Measurements from ENCODE around the gene FSD1. TPM values are rescaled to one million over a fixed set of nuclear protein-coding genes. Genes with fewer than 3 reads are reported as not detected.

The FSD1 gene
- total RNA-seq, 4 donors from 2014 or later, result not detected

DNA sequence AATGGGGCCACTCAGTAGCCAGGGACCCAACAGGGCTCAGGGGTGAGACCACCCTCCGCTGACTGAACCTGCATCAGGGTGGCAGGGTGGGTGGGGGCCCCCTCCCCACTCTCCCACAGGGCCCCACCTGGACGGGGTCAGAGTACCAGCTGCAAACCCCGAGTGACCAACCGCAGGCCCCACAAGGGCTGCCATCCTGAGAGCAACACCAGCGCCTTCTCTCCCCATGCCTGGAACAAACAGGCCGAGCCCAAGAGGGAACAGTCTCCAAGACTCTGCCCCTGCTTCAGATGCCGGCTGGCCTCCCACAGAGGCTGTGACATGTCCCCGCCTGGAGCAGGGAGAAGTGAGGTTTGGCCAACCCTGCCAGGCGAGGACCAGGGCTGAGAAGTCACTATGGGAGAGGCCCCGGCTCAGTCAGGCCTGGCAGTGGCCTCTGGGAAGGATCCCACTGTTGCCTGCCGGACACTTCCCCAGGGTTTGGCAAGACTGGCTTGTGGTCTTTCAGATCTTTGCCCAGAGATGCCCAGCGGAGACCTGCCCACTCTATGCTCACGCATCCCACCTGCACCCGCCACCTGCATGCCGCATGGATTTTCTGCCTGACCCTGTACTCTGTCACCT lies 66.1 kb downstream of the FSD1 start:
- H3K9me3 ChIP-seq, result no peaks in the 10 kb centered on the region
- H3K27me3 ChIP-seq, result no peaks in the 10 kb centered on the region
- WGBS, result 68% methylated on average over 7 of the region's 15 CpGs
- peaks cover 85% of the 10 kb centered on the region for H3K4me1 ChIP-seq
- H3K4me3 ChIP-seq, result peak overlapping the region; percentile 38
- peaks cover 11% of the 10 kb centered on the region for H3K36me3 ChIP-seq
- peak overlapping the region; percentile 84 for H3K27ac ChIP-seq
- peak in 1 of 2 donors; percentile 63 for DNase-seq (ENCODE audit: low spot score in 2 of 2)
- TF ChIP-seq, protein P1, sequence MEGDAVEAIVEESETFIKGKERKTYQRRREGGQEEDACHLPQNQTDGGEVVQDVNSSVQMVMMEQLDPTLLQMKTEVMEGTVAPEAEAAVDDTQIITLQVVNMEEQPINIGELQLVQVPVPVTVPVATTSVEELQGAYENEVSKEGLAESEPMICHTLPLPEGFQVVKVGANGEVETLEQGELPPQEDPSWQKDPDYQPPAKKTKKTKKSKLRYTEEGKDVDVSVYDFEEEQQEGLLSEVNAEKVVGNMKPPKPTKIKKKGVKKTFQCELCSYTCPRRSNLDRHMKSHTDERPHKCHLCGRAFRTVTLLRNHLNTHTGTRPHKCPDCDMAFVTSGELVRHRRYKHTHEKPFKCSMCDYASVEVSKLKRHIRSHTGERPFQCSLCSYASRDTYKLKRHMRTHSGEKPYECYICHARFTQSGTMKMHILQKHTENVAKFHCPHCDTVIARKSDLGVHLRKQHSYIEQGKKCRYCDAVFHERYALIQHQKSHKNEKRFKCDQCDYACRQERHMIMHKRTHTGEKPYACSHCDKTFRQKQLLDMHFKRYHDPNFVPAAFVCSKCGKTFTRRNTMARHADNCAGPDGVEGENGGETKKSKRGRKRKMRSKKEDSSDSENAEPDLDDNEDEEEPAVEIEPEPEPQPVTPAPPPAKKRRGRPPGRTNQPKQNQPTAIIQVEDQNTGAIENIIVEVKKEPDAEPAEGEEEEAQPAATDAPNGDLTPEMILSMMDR (IDR thresholded peaks at IDR 0.05), result no peak
- no peak for TF ChIP-seq POLR2AphosphoS5 (IDR thresholded peaks at IDR 0.05)
- no peak for TF ChIP-seq POLR2A (IDR thresholded peaks at IDR 0.05)
- TF ChIP-seq EP300 (IDR thresholded peaks at IDR 0.05), result no peak

- peak overlapping the region; percentile 20 for H3K27ac ChIP-seq
- 82% methylated on average over 31 of the region's 31 CpGs for WGBS
- DNase-seq (ENCODE audit: low spot score in 2 of 2), result no peak
- no peak overlapping the region for H3K4me3 ChIP-seq
- no peaks in the 10 kb centered on the region for H3K27me3 ChIP-seq
- peaks cover 1% of the 10 kb centered on the region for H3K36me3 ChIP-seq
- H3K4me1 ChIP-seq, result peaks cover 95% of the 10 kb centered on the region
- no peak for TF ChIP-seq POLR2AphosphoS5 (IDR thresholded peaks at IDR 0.05)
- no peak for TF ChIP-seq EP300 (IDR thresholded peaks at IDR 0.05)
- TF ChIP-seq, protein P1 (IDR thresholded peaks at IDR 0.05), result no peak
- TF ChIP-seq POLR2A (IDR thresholded peaks at IDR 0.05), result no peak
- H3K9me3 ChIP-seq, result no peaks in the 10 kb centered on the region
Observed at GRCh38 chr19:4371247-4372164, 67.1 kb downstream of the FSD1 start.

DNA sequence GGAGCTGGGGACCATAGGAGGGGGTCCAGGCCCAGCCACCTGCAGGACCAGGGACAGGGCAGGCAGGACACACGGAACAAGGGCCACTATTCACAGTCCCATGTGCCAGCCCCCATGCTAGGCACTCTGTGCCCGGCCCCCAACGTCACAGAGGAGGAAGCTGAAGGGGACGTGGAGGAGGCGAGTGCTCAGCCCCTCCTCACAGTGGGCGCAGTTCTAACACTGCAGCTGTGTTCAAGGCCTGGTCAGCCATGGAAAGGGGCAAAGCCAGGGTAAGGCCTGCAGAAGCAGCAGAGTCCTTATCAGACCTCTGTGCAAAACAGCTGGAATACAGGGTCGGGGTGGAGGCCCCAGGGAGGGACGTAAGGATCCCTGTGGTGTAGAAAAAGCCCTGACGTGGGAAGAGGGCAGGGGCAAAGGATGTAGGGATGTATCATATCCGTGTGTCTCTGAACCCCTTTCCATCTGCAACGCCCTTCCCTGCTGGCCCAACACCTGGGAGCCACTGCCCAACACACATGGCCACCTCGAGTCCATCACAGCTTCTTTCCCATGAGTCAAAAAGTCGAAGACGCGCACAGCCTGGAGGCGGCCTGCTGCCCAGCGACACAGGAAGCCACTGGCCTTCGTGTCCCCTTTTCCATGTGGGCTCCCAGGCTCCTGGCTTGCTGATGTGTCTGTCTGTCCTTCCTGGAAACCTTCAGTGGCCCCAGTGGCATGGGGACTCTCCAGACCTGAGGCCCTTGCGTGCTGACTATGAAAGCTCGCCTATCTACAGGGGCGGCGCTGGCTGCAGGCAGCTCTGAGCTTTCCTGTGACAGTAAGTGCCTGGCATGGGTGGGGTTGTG lies 68.0 kb downstream of the FSD1 start:
- TF ChIP-seq, protein P1 (IDR thresholded peaks at IDR 0.05), result no peak
- TF ChIP-seq POLR2AphosphoS5 (IDR thresholded peaks at IDR 0.05) (no peak), POLR2A (IDR thresholded peaks at IDR 0.05) (no peak), EP300 (IDR thresholded peaks at IDR 0.05) (no peak)
- Histone ChIP-seq H3K4me3 (no peak overlapping the region), H3K9me3 (no peaks in the 10 kb centered on the region), H3K4me1 (peaks cover 100% of the 10 kb centered on the region), H3K27ac (peak overlapping the region; percentile 93), H3K27me3 (no peaks in the 10 kb centered on the region), H3K36me3 (no peaks in the 10 kb centered on the region)
- no peak for DNase-seq (ENCODE audit: low spot score in 2 of 2)
- WGBS, result 84% methylated on average over 16 of the region's 22 CpGs

DNA sequence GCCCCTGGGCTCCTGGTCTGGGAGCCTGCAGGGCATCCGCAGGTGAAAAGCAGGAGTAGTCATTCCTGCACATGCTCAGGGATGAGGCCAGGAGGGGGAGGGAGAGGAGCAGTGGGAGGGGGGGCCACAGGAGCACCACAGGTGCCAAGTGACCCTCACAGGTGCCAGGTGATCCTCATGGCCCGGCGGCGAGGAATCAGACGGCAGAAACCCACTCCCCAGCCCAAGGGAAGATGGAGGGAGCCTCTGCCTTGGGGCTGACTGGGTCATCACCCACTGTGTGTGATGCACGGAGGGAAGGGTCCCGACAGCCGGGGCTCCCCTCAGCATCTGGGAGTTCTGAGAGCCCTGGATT lies 68.6 kb downstream of the FSD1 start:
- Histone ChIP-seq H3K9me3 (no peaks in the 10 kb centered on the region), H3K36me3 (no peaks in the 10 kb centered on the region), H3K27me3 (no peaks in the 10 kb centered on the region), H3K4me3 (no peak overlapping the region), H3K27ac (peak overlapping the region; percentile 93), H3K4me1 (peaks cover 100% of the 10 kb centered on the region)
- TF ChIP-seq, protein P1 (IDR thresholded peaks at IDR 0.05), result no peak
- TF ChIP-seq POLR2A (IDR thresholded peaks at IDR 0.05) (no peak), EP300 (IDR thresholded peaks at IDR 0.05) (no peak), POLR2AphosphoS5 (IDR thresholded peaks at IDR 0.05) (no peak)
- WGBS, result 40% methylated on average over 1 of the region's 8 CpGs
- peak in 1 of 2 donors; percentile 60 for DNase-seq (ENCODE audit: low spot score in 2 of 2)

Other genes starting within 250 kb of the FSD1 start
- 10 to 100 TPM; 60.3 to 94.2 (median 77.4) TPM for gene ZBTB7A, start 237.7 kb upstream of the FSD1 start, total RNA-seq
- 100 to 1,000 TPM in 1 of 4 donors, 10 to 100 TPM in 3; 88.0 to 103 (median 95.0) TPM for gene MAP2K2, start 180.5 kb upstream of the FSD1 start, total RNA-seq
- under 1 TPM in 1 of 4 donors, not detected in 3; 0.64 TPM for gene CREB3L3, start 151.0 kb upstream of the FSD1 start, total RNA-seq
- 10 to 100 TPM; 28.1 to 45.7 (median 31.8) TPM for gene SIRT6, start 122.0 kb upstream of the FSD1 start, total RNA-seq
- under 1 TPM; 0.44 to 0.87 (median 0.54) TPM for gene ANKRD24, start 121.9 kb upstream of the FSD1 start, total RNA-seq
- gene EBI3, start 75.1 kb upstream of the FSD1 start, total RNA-seq, result under 1 TPM in 3 of 4 donors, not detected in 1; 0.57 to 0.89 (median 0.57) TPM
- 10 to 100 TPM; 23.3 to 34.3 (median 26.9) TPM for gene YJU2, start 57.5 kb upstream of the FSD1 start, total RNA-seq
- not detected for gene SHD, start 25.3 kb upstream of the FSD1 start, total RNA-seq
- gene TMIGD2, start 2.2 kb upstream of the FSD1 start, total RNA-seq, result not detected
- gene STAP2, start 34.2 kb downstream of the FSD1 start, total RNA-seq, result 10 to 100 TPM; 67.0 to 93.1 (median 87.2) TPM
- gene MPND, start 39.0 kb downstream of the FSD1 start, total RNA-seq, result 1 to 10 TPM; 6.5 to 9.5 (median 8.9) TPM
- 100 to 1,000 TPM in 1 of 4 donors, 10 to 100 TPM in 3; 67.0 to 103 (median 81.0) TPM for gene SH3GL1, start 95.9 kb downstream of the FSD1 start, total RNA-seq
- gene CHAF1A, start 98.0 kb downstream of the FSD1 start, total RNA-seq, result 10 to 100 TPM in 2 of 4 donors, 1 to 10 TPM in 2; 8.5 to 20.4 (median 11.4) TPM
- 100 to 1,000 TPM; 108 to 257 (median 167) TPM for gene UBXN6, start 153.2 kb downstream of the FSD1 start, total RNA-seq
- gene HDGFL2, start 167.7 kb downstream of the FSD1 start, total RNA-seq, result 10 to 100 TPM; 23.0 to 27.4 (median 23.4) TPM
- gene PLIN4, start 213.9 kb downstream of the FSD1 start, total RNA-seq, result 10 to 100 TPM; 12.4 to 38.3 (median 19.3) TPM
- 10 to 100 TPM in 1 of 4 donors, 1 to 10 TPM in 3; 1.8 to 16.4 (median 5.6) TPM for gene PLIN5, start 230.6 kb downstream of the FSD1 start, total RNA-seq
- gene LRG1, start 235.4 kb downstream of the FSD1 start, total RNA-seq, result 1 to 10 TPM; 4.5 to 8.0 (median 6.3) TPM